ENCODE results near the gene CAST.

CAST gene

DNA sequence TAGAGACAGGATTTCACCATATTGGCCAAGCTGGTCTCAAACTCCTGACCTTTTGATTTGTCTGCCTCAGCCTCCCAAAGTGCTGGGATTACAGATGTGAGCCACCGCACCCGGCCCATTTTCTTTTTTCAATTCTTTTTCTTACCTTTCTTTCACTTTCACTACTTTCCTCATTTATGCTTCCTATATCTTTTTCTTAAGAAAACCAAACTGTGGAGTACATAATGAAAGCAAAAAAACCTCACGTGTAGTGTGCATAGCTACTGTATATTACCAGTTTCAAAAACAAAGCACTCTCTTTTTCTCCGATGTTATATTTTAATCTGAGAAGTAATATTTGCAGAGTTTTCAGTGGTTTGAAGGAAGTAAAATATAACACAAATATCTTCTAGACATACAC, 8.0 kb upstream of the CAST start:
- H3K9me3 Mint-ChIP-seq: no peaks in the 10 kb centered on the region
- H3K27me3 Mint-ChIP-seq (ENCODE audit: low read depth, poor library complexity): peaks cover 11% of the 10 kb centered on the region
- no peak for DNase-seq
- peaks cover 4% of the 10 kb centered on the region for H3K4me1 Mint-ChIP-seq
- TF ChIP-seq CTCF (IDR thresholded peaks at IDR 0.05): no peak
- no peaks in the 10 kb centered on the region for H3K36me3 Mint-ChIP-seq (ENCODE audit: low read depth)
- no peak overlapping the region for H3K4me3 Mint-ChIP-seq
- H3K27ac Mint-ChIP-seq: no peak overlapping the region

- H3K27ac Mint-ChIP-seq: no peak overlapping the region
- no peaks in the 10 kb centered on the region for H3K9me3 Mint-ChIP-seq
- peaks cover 14% of the 10 kb centered on the region for H3K27me3 Mint-ChIP-seq (ENCODE audit: low read depth, poor library complexity)
- no peak for DNase-seq
- no peaks in the 10 kb centered on the region for H3K4me1 Mint-ChIP-seq
- TF ChIP-seq CTCF (IDR thresholded peaks at IDR 0.05): no peak
- no peaks in the 10 kb centered on the region for H3K36me3 Mint-ChIP-seq (ENCODE audit: low read depth)
- H3K4me3 Mint-ChIP-seq: no peak overlapping the region
Measured at GRCh38 chr5:96655085-96655484, 7.1 kb upstream of the CAST start.

DNA sequence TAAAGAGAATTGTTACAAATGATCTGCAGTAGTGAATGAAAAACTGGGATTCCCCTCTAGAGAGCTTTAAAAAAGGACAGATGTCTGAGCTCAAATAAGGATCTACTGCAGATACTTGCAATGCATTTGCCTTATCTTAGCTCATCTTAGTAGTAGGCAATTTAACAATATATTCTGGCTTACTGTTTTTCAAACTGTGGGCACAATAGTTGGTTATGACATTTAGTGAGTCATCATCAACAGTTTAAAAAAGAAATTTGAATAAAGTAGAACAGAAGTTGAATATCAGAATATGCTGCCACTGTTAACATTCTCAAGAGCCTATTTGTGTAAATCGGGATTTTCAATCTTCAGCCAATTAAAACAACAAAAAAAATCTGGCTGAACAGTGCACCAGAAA, 6.7 kb upstream of the CAST start:
- H3K27ac Mint-ChIP-seq: no peak overlapping the region

DNA sequence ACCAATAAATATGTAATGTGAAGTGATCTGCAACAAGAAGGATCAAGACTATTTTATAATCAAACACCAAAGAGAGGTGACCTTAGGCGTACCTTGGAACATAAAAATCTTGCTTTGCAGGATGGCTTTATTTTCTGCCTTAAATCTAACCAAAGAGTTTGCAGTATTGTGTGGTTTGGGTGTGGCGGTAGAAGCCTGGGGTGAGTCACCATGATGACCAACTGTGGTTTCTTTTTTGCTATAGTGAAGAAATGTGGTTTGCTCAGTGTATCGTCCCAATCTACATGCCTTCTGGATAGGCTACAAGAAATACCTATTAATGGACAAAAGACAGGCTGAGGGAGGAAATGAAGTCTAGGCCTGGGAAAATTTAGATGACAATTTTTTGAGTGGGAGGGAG, 5.1 kb upstream of the CAST start:
- peaks cover 12% of the 10 kb centered on the region for H3K4me1 Mint-ChIP-seq
- H3K27ac Mint-ChIP-seq: no peak overlapping the region
- peaks cover 16% of the 10 kb centered on the region for H3K27me3 Mint-ChIP-seq (ENCODE audit: low read depth, poor library complexity)
- no peak overlapping the region for H3K4me3 Mint-ChIP-seq
- no peak for TF ChIP-seq CTCF (IDR thresholded peaks at IDR 0.05)
- no peaks in the 10 kb centered on the region for H3K9me3 Mint-ChIP-seq
- DNase-seq: no peak
- H3K36me3 Mint-ChIP-seq (ENCODE audit: low read depth): no peaks in the 10 kb centered on the region

More for the DNA sequence above, 6.7 kb upstream of the CAST start:
- peaks cover 16% of the 10 kb centered on the region for H3K27me3 Mint-ChIP-seq (ENCODE audit: low read depth, poor library complexity)
- no peaks in the 10 kb centered on the region for H3K4me1 Mint-ChIP-seq
- no peak for TF ChIP-seq CTCF (IDR thresholded peaks at IDR 0.05)
- no peaks in the 10 kb centered on the region for H3K9me3 Mint-ChIP-seq
- DNase-seq: no peak
- H3K36me3 Mint-ChIP-seq (ENCODE audit: low read depth): no peaks in the 10 kb centered on the region
- H3K4me3 Mint-ChIP-seq: no peak overlapping the region

DNA sequence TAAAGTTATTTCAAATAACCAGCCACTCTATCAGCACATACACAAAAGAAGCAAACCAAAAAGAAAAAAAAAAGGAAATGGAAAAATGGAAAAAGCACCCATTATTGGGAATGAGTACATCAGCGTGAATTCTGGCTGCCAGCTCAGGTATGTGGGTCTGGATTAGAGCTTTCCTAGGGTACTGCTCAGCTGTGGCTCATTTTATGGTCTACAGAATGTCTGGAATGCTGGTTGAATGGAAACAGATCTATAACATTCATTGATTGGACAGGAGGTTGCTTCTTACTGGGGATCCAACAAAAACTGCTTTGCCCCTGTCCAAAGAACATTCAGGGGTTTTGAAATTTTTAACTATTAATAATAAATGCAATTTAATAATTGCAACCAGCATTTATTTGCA, 3.9 kb upstream of the CAST start:
- Mint-ChIP-seq H3K9me3 (no peaks in the 10 kb centered on the region), H3K27me3 (ENCODE audit: low read depth, poor library complexity) (peaks cover 22% of the 10 kb centered on the region), H3K36me3 (ENCODE audit: low read depth) (no peaks in the 10 kb centered on the region), H3K4me3 (no peak overlapping the region), H3K27ac (no peak overlapping the region), H3K4me1 (peaks cover 16% of the 10 kb centered on the region)
- TF ChIP-seq CTCF (IDR thresholded peaks at IDR 0.05): no peak
- no peak for DNase-seq

GRCh38 chr5:96659170-96659569, 3.0 kb upstream of the CAST start:
- H3K36me3 Mint-ChIP-seq (ENCODE audit: low read depth): no peaks in the 10 kb centered on the region
- DNase-seq: no peak
- H3K9me3 Mint-ChIP-seq: no peaks in the 10 kb centered on the region

More at GRCh38 chr5:96659170-96659569, 3.0 kb upstream of the CAST start:
- Mint-ChIP-seq H3K27me3 (ENCODE audit: low read depth, poor library complexity) (peaks cover 30% of the 10 kb centered on the region), H3K4me1 (peaks cover 20% of the 10 kb centered on the region), H3K27ac (no peak overlapping the region), H3K4me3 (no peak overlapping the region)
- TF ChIP-seq CTCF (IDR thresholded peaks at IDR 0.05): no peak
